Activated CD8-positive, alpha-beta T cell treated with anti-CD3 and anti-CD28 coated beads for 36 hours (primary cell): ENCODE measurements around the gene XRCC3. TPM values are rescaled to one million over a fixed set of nuclear protein-coding genes. Genes with fewer than 3 reads are reported as not detected.

Experiments
- ATAC-seq: fragments of 200-7000 bp; cut with Tn5 transposase; one replicate; pipeline ENCODE4 v1.10.0; 2021; ENCODE audit warnings: mild to moderate bottlenecking, moderate library complexity
- CTCF ChIA-PET: fragments of 350-600 bp; sonication (Branson Sonifier 250); formaldehyde crosslinking; loops from one replicate; lab custom pipeline; 2021; ENCODE audit warnings: antibody characterized with exemption; lab: Charles Lee
- POLR2A ChIA-PET: fragments of 350-600 bp; sonication (Branson Sonifier 250); formaldehyde crosslinking; loops from one replicate; lab custom pipeline; 2021; ENCODE audit warnings: antibody characterized with exemption; lab: Charles Lee
- DNase-seq: peaks from one replicate; pipeline ENCODE4 v3.0.0-alpha.2; 2020
- H3K27ac Mint-ChIP-seq: one replicate; pipeline ENCODE4 v1.8.0; 2021; ENCODE audit warnings: mild to moderate bottlenecking, mixed read lengths
- H3K27me3 Mint-ChIP-seq: one replicate; pipeline ENCODE4 v1.8.0; 2021; ENCODE audit warnings: mixed read lengths
- H3K36me3 Mint-ChIP-seq: one replicate; pipeline ENCODE4 v1.8.0; 2021; ENCODE audit warnings: low read depth, mixed read lengths
- H3K4me1 Mint-ChIP-seq: one replicate; pipeline ENCODE4 v1.8.0; 2021; ENCODE audit warnings: low read depth, mixed read lengths
- H3K4me3 Mint-ChIP-seq: one replicate; pipeline ENCODE4 v1.8.0; 2021; ENCODE audit warnings: mild to moderate bottlenecking, moderate library complexity, mixed read lengths
- H3K9me3 Mint-ChIP-seq: one replicate; pipeline ENCODE4 v1.8.0; 2021; ENCODE audit warnings: mixed read lengths
- CTCF ChIP-seq: fragments of 200-600 bp; IDR thresholded peaks from one replicate; pipeline ENCODE4 v1.8.0; 2022; ENCODE audit warnings: antibody characterized with exemption, mild to moderate bottlenecking
- intact Hi-C: fragments of 100-400 bp; cut with micrococcal nuclease; formaldehyde crosslinking; loops from one replicate; pipeline ENCODE4 v1.10.0; 2022
- total RNA-seq, 2 experiments: library from RNA; stranded (reverse); gene quantifications; one replicate each; pipeline ENCODE4 v1.2.3, GENCODE V29; 2021

Gene XRCC3
- total RNA-seq, 2 experiments from 2014 or later: 47.3 to 55.2 TPM

DNA sequence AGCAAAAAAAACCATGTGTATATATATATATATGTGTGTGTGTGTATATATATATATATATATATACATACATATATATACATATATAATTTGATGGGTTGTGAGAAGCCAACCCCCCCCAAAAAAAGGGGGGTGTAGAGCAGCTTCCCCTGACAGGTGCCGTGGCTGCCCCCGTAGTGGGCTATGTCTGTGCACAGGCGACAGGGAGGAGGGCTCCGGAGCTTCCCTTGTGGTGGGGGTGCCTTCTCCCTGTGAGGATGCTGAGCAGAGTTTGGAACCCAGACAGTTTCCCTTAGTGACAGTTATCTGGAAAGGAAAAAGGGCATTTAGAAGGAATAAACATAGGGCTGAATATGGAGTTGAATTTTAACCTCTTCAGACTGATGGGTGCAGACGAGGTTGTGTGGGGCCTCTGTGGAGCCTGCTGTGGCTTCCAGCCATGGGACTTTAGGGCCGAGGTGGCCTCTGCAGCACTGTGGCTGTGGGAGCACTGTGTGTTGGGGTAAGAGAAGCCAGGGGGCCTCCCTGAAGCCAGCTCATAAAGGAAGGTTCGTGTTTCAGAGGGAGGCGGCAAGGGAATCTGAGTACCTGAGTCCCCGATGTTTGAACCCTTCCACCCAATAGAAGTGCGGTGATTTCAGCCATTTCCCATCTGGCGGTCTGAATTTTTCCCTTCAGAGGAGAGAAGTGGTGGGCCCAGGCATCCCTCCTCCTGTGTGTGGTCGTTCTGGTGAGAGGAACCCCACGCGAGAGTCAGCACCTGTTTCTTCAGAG, 19.8 kb downstream of the XRCC3 start:
- intact Hi-C loops: no loop called here
- no peak overlapping the region for H3K4me3 Mint-ChIP-seq
- H3K27ac Mint-ChIP-seq: no peak overlapping the region
- H3K36me3 Mint-ChIP-seq: peaks cover 9% of the 10 kb centered on the region
- no peaks in the 10 kb centered on the region for H3K27me3 Mint-ChIP-seq
- ChIA-PET CTCF (interaction anchor here (0.8 to 1.2 kb wide), 3 partner anchors 10 to 16 kb away, joined by 3 to 4 read pairs (median 4); no protein-coding TSS in a partner anchor), POLR2A (interaction anchor here (0.9 to 1.4 kb wide), 3 partner anchors 11 to 66 kb away, joined by 3 to 4 read pairs (median 4); partner anchors contain the start of gene KLC1)
- DNase-seq (no peak), ATAC-seq (no peak)
- no peak for TF ChIP-seq CTCF
- H3K4me1 Mint-ChIP-seq: peaks cover 6% of the 10 kb centered on the region
- no peaks in the 10 kb centered on the region for H3K9me3 Mint-ChIP-seq

GRCh38 chr14:103694572-103695026, 20.7 kb downstream of the XRCC3 start:
- Mint-ChIP-seq H3K27me3 (no peaks in the 10 kb centered on the region), H3K36me3 (peaks cover 7% of the 10 kb centered on the region)

GRCh38 chr14:103693515-103693914, 21.7 kb downstream of the XRCC3 start:
- ChIA-PET POLR2A (no interaction called here), CTCF (no interaction called here)
- Mint-ChIP-seq H3K4me1 (peaks cover 6% of the 10 kb centered on the region), H3K4me3 (no peak overlapping the region), H3K27me3 (no peaks in the 10 kb centered on the region), H3K27ac (no peak overlapping the region), H3K36me3 (peaks cover 9% of the 10 kb centered on the region), H3K9me3 (no peaks in the 10 kb centered on the region)
- ATAC-seq (no peak), DNase-seq (no peak)
- no peak for TF ChIP-seq CTCF
- intact Hi-C loops: no loop called here

More at GRCh38 chr14:103694572-103695026, 20.7 kb downstream of the XRCC3 start:
- Mint-ChIP-seq H3K4me1 (peaks cover 6% of the 10 kb centered on the region), H3K9me3 (no peaks in the 10 kb centered on the region), H3K4me3 (no peak overlapping the region), H3K27ac (no peak overlapping the region)
- ATAC-seq: no peak
- no peak for TF ChIP-seq CTCF
- POLR2A ChIA-PET: interaction anchor here (0.9 to 1.4 kb wide), 3 partner anchors 11 to 65 kb away, joined by 3 to 4 read pairs (median 4); partner anchors contain the start of gene KLC1
- intact Hi-C loops: no loop called here
- DNase-seq: no peak
- CTCF ChIA-PET: interaction anchor here (1.1 to 1.3 kb wide), 3 partner anchors 11 to 123 kb away, joined by 3 to 4 read pairs (median 4); no protein-coding TSS in a partner anchor

GRCh38 chr14:103692871-103693270, 22.4 kb downstream of the XRCC3 start:
- CTCF ChIA-PET: no interaction called here
- DNase-seq: no peak

More at GRCh38 chr14:103692871-103693270, 22.4 kb downstream of the XRCC3 start:
- intact Hi-C loops: no loop called here
- H3K4me1 Mint-ChIP-seq: peaks cover 6% of the 10 kb centered on the region
- no peak overlapping the region for H3K4me3 Mint-ChIP-seq
- H3K36me3 Mint-ChIP-seq: peaks cover 9% of the 10 kb centered on the region
- POLR2A ChIA-PET: no interaction called here
- no peak for TF ChIP-seq CTCF
- no peaks in the 10 kb centered on the region for H3K27me3 Mint-ChIP-seq
- no peaks in the 10 kb centered on the region for H3K9me3 Mint-ChIP-seq
- ATAC-seq: no peak
- no peak overlapping the region for H3K27ac Mint-ChIP-seq
